HCT116 (cell line): ENCODE measurements around the gene CGNL1. TPM values are rescaled to one million over a fixed set of nuclear protein-coding genes. Genes with fewer than 3 reads are reported as not detected.

ENCODE experiments used
- ATAC-seq: fragments of 200-7000 bp; cut with Tn5 transposase; 2 replicates; pipeline ENCODE4 v1.9.1; 2020; ENCODE audit warnings: mild to moderate bottlenecking, moderate library complexity
- BruUV-seq: library from RNA; stranded (reverse); fragments of 400-500 nt; replicated peaks from 2 replicates; lab custom pipeline; 2021; lab: Mats Ljungman, UMichigan
- CTCF ChIA-PET: fragments of 300-600 bp; sonication (Branson Sonifier 250); formaldehyde crosslinking; loops from one replicate; lab custom pipeline; 2021; ENCODE audit warnings: antibody characterized with exemption; lab: Charles Lee
- POLR2A ChIA-PET: fragments of 300-600, 350-600 bp; sonication (Branson Sonifier 250); formaldehyde crosslinking; loops from one replicate; lab custom pipeline; 2021; ENCODE audit warnings: antibody characterized with exemption; lab: Charles Lee
- RAD21 ChIA-PET, 2 experiments: fragments of 300-600 bp; sonication (Branson Sonifier 250); formaldehyde crosslinking; loops; one replicate each; lab custom pipeline; 2023; ENCODE audit warnings: low total read pairs in 2 of 2; ENCODE audit not compliant: uncharacterized antibody in 2 of 2, unreplicated experiment in 2 of 2, low non-redundant PET in 1 of 2; lab: Charles Lee
- DNase-seq: peaks from one replicate; pipeline ENCODE4 v3.0.0-alpha.2; 2010; ENCODE audit warnings: low read depth, low spot score
- H2AFZ ChIP-seq: fragments of 200-600 bp; shearing (Covaris generic), sonication (generic); 2 replicates; pipeline ENCODE4 v1.6.1; 2017; ENCODE audit warnings: low read depth, mixed run types, mixed read lengths, antibody characterized with exemption, low read length; ENCODE audit not compliant: poor library complexity, severe bottlenecking
- H3K27ac ChIP-seq: 2 replicates; pipeline ENCODE4 v1.5.1; 2012; ENCODE audit warnings: low read depth, low read length
- H3K27me3 ChIP-seq: fragments of 200-600 bp; sonication (generic); 2 replicates; pipeline ENCODE4 v1.6.1; 2016; ENCODE audit warnings: mixed run types, low read length, mixed read lengths; ENCODE audit not compliant: insufficient read depth
- H3K36me3 ChIP-seq, 2 experiments: fragments of 200-500 bp in 1 of 2; fragments of 200-600 bp in 1 of 2; sonication (Bioruptor generic) in 1 of 2; sonication (generic) in 1 of 2; 2 replicates each; pipeline versions ENCODE4 v1.5.1 to v1.6.1; 2014 to 2016; ENCODE audit warnings: low read length in 2 of 2, inconsistent platforms in 1 of 2, mixed read lengths in 1 of 2, mixed run types in 1 of 2; ENCODE audit not compliant: insufficient read depth in 2 of 2, control insufficient read depth in 1 of 2
- H3K4me1 ChIP-seq, 2 experiments: fragments of 200-600 bp in 1 of 2; sonication (generic) in 1 of 2; 2 replicates each; pipeline versions ENCODE4 v1.5.1 to v1.6.1; 2012 to 2017; ENCODE audit warnings: low read length in 2 of 2, inconsistent platforms in 1 of 2, mild to moderate bottlenecking in 1 of 2, mixed read lengths in 1 of 2, mixed run types in 1 of 2, moderate library complexity in 1 of 2; ENCODE audit not compliant: insufficient read depth in 2 of 2, control insufficient read depth in 1 of 2
- H3K4me2 ChIP-seq: fragments of 200-600 bp; sonication (generic); 2 replicates; pipeline ENCODE4 v1.6.1; 2017; ENCODE audit warnings: mixed run types, low read length, mixed read lengths
- H3K4me3 ChIP-seq, 2 experiments: fragments of 200-600 bp in 1 of 2; sonication (generic) in 1 of 2; replicated peaks in 1 of 2; 2 replicates each; pipeline ENCODE4 v1.5.1; 2011 to 2016; ENCODE audit warnings: low read length in 2 of 2, control low read depth in 1 of 2, low read depth in 1 of 2, mild to moderate bottlenecking in 1 of 2, mixed read lengths in 1 of 2, mixed run types in 1 of 2
- H3K79me2 ChIP-seq: fragments of 200-600 bp; sonication (generic); 2 replicates; pipeline ENCODE4 v1.6.1; 2017; ENCODE audit warnings: mild to moderate bottlenecking, mixed run types, low read length, moderate library complexity, mixed read lengths; ENCODE audit not compliant: insufficient read depth
- H3K9ac ChIP-seq: fragments of 200-600 bp; sonication (generic); 2 replicates; pipeline ENCODE4 v1.6.1; 2016; ENCODE audit warnings: low read length, mixed read lengths
- H3K9me2 ChIP-seq: fragments of 200-600 bp; sonication (generic), shearing (Covaris generic); 2 replicates; pipeline ENCODE4 v1.6.1; 2017; ENCODE audit warnings: mixed run types, mild to moderate bottlenecking, moderate library complexity; ENCODE audit not compliant: insufficient read depth
- H3K9me3 ChIP-seq, 2 experiments: fragments of 200-500 bp in 1 of 2; fragments of 200-600 bp in 1 of 2; sonication (Bioruptor generic) in 1 of 2; sonication (generic) in 1 of 2; 2 replicates each; pipeline ENCODE4 v1.6.1; 2014 to 2017; ENCODE audit warnings: low read length in 2 of 2, mixed read lengths in 2 of 2, inconsistent platforms in 1 of 2, low read depth in 1 of 2, mild to moderate bottlenecking in 1 of 2, mixed run types in 1 of 2, moderate library complexity in 1 of 2; ENCODE audit not compliant: control insufficient read depth in 1 of 2, insufficient read depth in 1 of 2
- H4K20me1 ChIP-seq: fragments of 200-600 bp; sonication (generic), shearing (Covaris generic); 2 replicates; pipeline ENCODE4 v1.6.1; 2017; ENCODE audit warnings: mixed run types, mild to moderate bottlenecking, moderate library complexity; ENCODE audit not compliant: insufficient read depth
- CEBPB ChIP-seq: IDR thresholded peaks from 2 replicates; pipeline ENCODE4 v1.6.1; 2012; ENCODE audit warnings: low read depth
- EGR1 ChIP-seq: IDR thresholded peaks from 2 replicates; pipeline ENCODE4 v1.6.1; 2012; ENCODE audit warnings: low read depth
- EZH2 ChIP-seq: fragments of 200-600 bp; sonication (generic); IDR thresholded peaks from 2 replicates; pipeline ENCODE4 v1.6.1; 2017; ENCODE audit warnings: antibody characterized with exemption, mixed run types
- EZH2phosphoT487 ChIP-seq: fragments of 200-600 bp; IDR thresholded peaks from 2 replicates; pipeline ENCODE4 v1.6.1; 2018; ENCODE audit warnings: antibody characterized with exemption, borderline replicate concordance
- FOSL1 ChIP-seq: IDR thresholded peaks from 2 replicates; pipeline ENCODE4 v1.6.1; 2012; ENCODE audit warnings: low read depth
- JUND ChIP-seq: IDR thresholded peaks from 2 replicates; pipeline ENCODE4 v1.6.1; 2012
- POLR2A ChIP-seq: IDR thresholded peaks from 2 replicates; pipeline ENCODE4 v1.7.0; 2011; ENCODE audit warnings: borderline replicate concordance; ENCODE audit not compliant: insufficient read depth, insufficient read length; ENCODE audit errors: extremely low read depth
- SIN3A ChIP-seq: IDR thresholded peaks from 2 replicates; pipeline ENCODE4 v1.6.1; 2012; ENCODE audit warnings: low read depth
- SP1 ChIP-seq: IDR thresholded peaks from 2 replicates; pipeline ENCODE4 v1.6.1; 2012; ENCODE audit warnings: low read depth
- TCF7L2 ChIP-seq: IDR thresholded peaks from 2 replicates; pipeline ENCODE4 v1.7.0; 2011; ENCODE audit warnings: borderline replicate concordance, inconsistent platforms; ENCODE audit not compliant: insufficient read depth, insufficient read length; ENCODE audit errors: extremely low read depth
- YY1 ChIP-seq: IDR thresholded peaks from 2 replicates; pipeline ENCODE4 v1.6.1; 2011; ENCODE audit warnings: low read length, low read depth, moderate library complexity, mild to moderate bottlenecking; ENCODE audit not compliant: insufficient replicate concordance; ENCODE audit errors: extremely low read depth
- ZNF274 ChIP-seq: fragments of 200-500 bp; sonication (Bioruptor generic); IDR thresholded peaks from 2 replicates; pipeline ENCODE4 v1.6.1; 2014; ENCODE audit warnings: mild to moderate bottlenecking, low read depth, low read length, inconsistent platforms
- intact Hi-C: fragments of 100-400 bp; cut with micrococcal nuclease; formaldehyde crosslinking; loops from 2 replicates; pipeline ENCODE4 v1.10.0; 2022
- total RNA-seq: library from RNA; stranded (reverse); gene quantifications from one replicate; pipeline ENCODE4 v1.2.1, GENCODE V29; 2021; ENCODE audit not compliant: unreplicated experiment
- TF ChIP-seq, protein P1 (sequence below): IDR thresholded peaks from 2 replicates; pipeline ENCODE4 v1.6.1; 2012
- TF ChIP-seq, protein P2 (sequence below): IDR thresholded peaks from 2 replicates; pipeline ENCODE4 v1.6.1; 2012
- TF ChIP-seq, protein P3 (sequence below), 3 experiments: fragments of 200-600 bp in 1 of 3; sonication (generic) in 1 of 3; IDR thresholded peaks in 2 of 3; conservative IDR thresholded peaks in 1 of 3; 2 replicates each; pipeline ENCODE4 v1.5.1; 2012 to 2017; ENCODE audit warnings: low read depth in 2 of 3, low read length in 2 of 3, antibody characterized with exemption in 1 of 3, borderline replicate concordance in 1 of 3, control low read depth in 1 of 3, mild to moderate bottlenecking in 1 of 3, mixed read lengths in 1 of 3, mixed run types in 1 of 3, moderate library complexity in 1 of 3; ENCODE audit not compliant: insufficient read depth in 1 of 3

The CGNL1 gene
- total RNA-seq, 1 experiment from 2014 or later: 2.2 TPM

DNA sequence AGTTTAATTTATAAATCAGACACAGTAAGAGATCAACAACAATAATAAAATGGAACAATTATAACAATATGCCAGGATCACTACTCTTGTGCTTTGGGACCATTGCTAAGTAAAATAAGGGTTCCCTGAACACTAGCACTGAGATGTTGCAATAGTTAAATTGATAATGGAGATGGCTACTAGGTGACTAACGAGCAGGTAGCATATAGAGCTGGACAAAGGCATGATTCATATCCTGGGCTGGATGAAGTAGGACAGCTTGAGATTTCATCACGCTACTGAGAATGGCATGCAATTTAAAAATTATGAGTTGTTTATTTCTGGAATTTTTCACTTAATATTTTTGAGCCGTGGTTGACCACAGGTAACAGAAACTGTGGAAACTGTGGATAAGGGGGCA is 194.7 kb downstream of the CGNL1 start:
- DNase-seq: peak; percentile 51
- TF ChIP-seq, protein P1, sequence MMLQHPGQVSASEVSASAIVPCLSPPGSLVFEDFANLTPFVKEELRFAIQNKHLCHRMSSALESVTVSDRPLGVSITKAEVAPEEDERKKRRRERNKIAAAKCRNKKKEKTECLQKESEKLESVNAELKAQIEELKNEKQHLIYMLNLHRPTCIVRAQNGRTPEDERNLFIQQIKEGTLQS: peak; percentile 20; the same call in 1 of the 2 replicates
- peak; percentile 52; the same call in 1 of the 2 replicates for TF ChIP-seq SP1
- TF ChIP-seq FOSL1: peak; percentile 51
- TF ChIP-seq CEBPB: peak; percentile 94
- TF ChIP-seq, protein P2, sequence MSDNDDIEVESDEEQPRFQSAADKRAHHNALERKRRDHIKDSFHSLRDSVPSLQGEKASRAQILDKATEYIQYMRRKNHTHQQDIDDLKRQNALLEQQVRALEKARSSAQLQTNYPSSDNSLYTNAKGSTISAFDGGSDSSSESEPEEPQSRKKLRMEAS: no peak
- TF ChIP-seq JUND: peak; percentile 54; the same call in 1 of the 2 replicates
- TF ChIP-seq EGR1: no peak
- BruUV-seq: no TSS peak
- ChIA-PET RAD21 (no interaction called here), CTCF (interaction anchor here (1.0 to 2.1 kb wide), 2 partner anchors 10 to 500 kb away, joined by 5 to 6 read pairs; no protein-coding TSS in a partner anchor), POLR2A (interaction anchor here (1.3 kb wide), 1 partner anchor 136 kb away, joined by 4 read pairs; the partner anchor contains the start of gene POLR2M)
- ATAC-seq: 0 out of 2 replicates have a peak, but pooled peaks have one; percentile 58
- no peaks in the 10 kb centered on the region for H3K9me2 ChIP-seq
- no peak overlapping the region for H3K27ac ChIP-seq
- H4K20me1 ChIP-seq: no peaks in the 10 kb centered on the region
- H3K4me3 ChIP-seq: no peak overlapping the region
- no peaks in the 10 kb centered on the region for H3K36me3 ChIP-seq
- peaks cover 0 to 22% of the 10 kb centered on the region in 2 experiments; a peak in 2 of 4 replicates for H3K4me1 ChIP-seq
- H3K27me3 ChIP-seq: no peaks in the 10 kb centered on the region
- H3K9ac ChIP-seq: no peak overlapping the region
- H3K4me2 ChIP-seq: peak overlapping the region; percentile 39
- H3K79me2 ChIP-seq: no peaks in the 10 kb centered on the region
- H3K9me3 ChIP-seq: no peaks in the 10 kb centered on the region
- peak overlapping the region; percentile 76 for H2AFZ ChIP-seq
- intact Hi-C loops: no loop called here

DNA sequence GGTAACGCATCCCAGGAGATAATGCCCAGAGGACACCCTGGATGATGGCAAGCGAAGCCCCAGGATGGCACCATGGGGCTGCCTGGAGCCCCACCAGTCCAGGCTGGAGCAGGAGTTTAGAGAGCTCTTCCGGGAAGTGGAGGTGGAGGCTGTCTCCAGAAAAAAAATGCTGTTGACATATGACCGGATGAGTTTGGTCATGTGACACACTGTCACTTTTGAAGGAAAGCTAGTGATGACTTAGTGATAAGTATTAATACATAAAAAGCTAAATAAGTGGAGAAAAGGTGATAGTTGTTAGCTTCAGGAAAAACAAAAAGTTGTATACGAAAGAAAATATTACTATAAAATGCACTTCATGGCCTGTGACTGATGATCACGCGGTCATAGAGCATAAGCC is 195.4 kb downstream of the CGNL1 start:
- RAD21 ChIA-PET: no interaction called here
- no peak for TF ChIP-seq YY1
- no peak for TF ChIP-seq SIN3A
- no peak for TF ChIP-seq EZH2phosphoT487
- no peak for TF ChIP-seq FOSL1
- no peak for TF ChIP-seq TCF7L2
- no peak for TF ChIP-seq ZNF274
- TF ChIP-seq, protein P2: no peak
- TF ChIP-seq POLR2A: no peak
- no peak for TF ChIP-seq EZH2
- TF ChIP-seq EGR1: no peak
- TF ChIP-seq, protein P3, sequence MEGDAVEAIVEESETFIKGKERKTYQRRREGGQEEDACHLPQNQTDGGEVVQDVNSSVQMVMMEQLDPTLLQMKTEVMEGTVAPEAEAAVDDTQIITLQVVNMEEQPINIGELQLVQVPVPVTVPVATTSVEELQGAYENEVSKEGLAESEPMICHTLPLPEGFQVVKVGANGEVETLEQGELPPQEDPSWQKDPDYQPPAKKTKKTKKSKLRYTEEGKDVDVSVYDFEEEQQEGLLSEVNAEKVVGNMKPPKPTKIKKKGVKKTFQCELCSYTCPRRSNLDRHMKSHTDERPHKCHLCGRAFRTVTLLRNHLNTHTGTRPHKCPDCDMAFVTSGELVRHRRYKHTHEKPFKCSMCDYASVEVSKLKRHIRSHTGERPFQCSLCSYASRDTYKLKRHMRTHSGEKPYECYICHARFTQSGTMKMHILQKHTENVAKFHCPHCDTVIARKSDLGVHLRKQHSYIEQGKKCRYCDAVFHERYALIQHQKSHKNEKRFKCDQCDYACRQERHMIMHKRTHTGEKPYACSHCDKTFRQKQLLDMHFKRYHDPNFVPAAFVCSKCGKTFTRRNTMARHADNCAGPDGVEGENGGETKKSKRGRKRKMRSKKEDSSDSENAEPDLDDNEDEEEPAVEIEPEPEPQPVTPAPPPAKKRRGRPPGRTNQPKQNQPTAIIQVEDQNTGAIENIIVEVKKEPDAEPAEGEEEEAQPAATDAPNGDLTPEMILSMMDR (IDR thresholded peaks at IDR 0.05 in 2 of 3, conservative IDR thresholded peaks at IDR 0.05 in 1 of 3; ENCODE audit: borderline replicate concordance in 1 of 3, insufficient read depth in 1 of 3, low read depth in 2 of 3, low read length in 2 of 3): no peak

More for the DNA sequence above, 195.4 kb downstream of the CGNL1 start:
- no peaks in the 10 kb centered on the region for H3K79me2 ChIP-seq
- CTCF ChIA-PET: interaction anchor here (2.1 kb wide), 1 partner anchor 499 kb away, joined by 6 read pairs; no protein-coding TSS in a partner anchor
- no peak overlapping the region for H3K4me3 ChIP-seq
- POLR2A ChIA-PET: interaction anchor here (1.3 kb wide), 1 partner anchor 135 kb away, joined by 4 read pairs; the partner anchor contains the start of gene POLR2M
- H3K27me3 ChIP-seq: no peaks in the 10 kb centered on the region
- no peaks in the 10 kb centered on the region for H4K20me1 ChIP-seq
- intact Hi-C loops: no loop called here
- H3K36me3 ChIP-seq: no peaks in the 10 kb centered on the region
- no peak for ATAC-seq
- H3K9me3 ChIP-seq: no peaks in the 10 kb centered on the region
- no peak overlapping the region for H3K4me2 ChIP-seq
- no peak for DNase-seq
- H3K9me2 ChIP-seq: no peaks in the 10 kb centered on the region
- H2AFZ ChIP-seq: peak overlapping the region; percentile 76
- H3K9ac ChIP-seq: no peak overlapping the region
- H3K27ac ChIP-seq: no peak overlapping the region
- peaks cover 0 to 20% of the 10 kb centered on the region in 2 experiments; a peak in 2 of 4 replicates for H3K4me1 ChIP-seq
- no TSS peak for BruUV-seq
